ENCODE data around the gene PEF1.

DNA sequence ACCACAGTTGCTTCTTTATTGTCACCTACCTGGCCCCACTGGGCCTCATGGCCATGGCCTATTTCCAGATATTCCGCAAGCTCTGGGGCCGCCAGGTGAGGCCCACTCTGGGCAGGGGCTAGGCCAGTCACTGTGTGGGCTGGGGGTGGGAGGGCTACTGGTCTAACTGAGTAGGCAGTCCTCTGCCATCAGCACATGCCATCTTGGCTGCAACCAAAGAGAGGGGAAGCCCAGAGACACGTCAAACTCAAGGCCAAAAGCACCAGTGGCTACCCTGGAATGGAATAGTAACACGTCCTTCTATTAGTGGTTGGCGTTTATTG is 23.2 kb downstream of the PEF1 start:
- TF ChIP-seq, protein P1, sequence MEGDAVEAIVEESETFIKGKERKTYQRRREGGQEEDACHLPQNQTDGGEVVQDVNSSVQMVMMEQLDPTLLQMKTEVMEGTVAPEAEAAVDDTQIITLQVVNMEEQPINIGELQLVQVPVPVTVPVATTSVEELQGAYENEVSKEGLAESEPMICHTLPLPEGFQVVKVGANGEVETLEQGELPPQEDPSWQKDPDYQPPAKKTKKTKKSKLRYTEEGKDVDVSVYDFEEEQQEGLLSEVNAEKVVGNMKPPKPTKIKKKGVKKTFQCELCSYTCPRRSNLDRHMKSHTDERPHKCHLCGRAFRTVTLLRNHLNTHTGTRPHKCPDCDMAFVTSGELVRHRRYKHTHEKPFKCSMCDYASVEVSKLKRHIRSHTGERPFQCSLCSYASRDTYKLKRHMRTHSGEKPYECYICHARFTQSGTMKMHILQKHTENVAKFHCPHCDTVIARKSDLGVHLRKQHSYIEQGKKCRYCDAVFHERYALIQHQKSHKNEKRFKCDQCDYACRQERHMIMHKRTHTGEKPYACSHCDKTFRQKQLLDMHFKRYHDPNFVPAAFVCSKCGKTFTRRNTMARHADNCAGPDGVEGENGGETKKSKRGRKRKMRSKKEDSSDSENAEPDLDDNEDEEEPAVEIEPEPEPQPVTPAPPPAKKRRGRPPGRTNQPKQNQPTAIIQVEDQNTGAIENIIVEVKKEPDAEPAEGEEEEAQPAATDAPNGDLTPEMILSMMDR (IDR thresholded peaks at IDR 0.05; ENCODE audit: low read length) = no peak
- no peak for TF ChIP-seq EZH2 (optimal IDR thresholded peaks at IDR 0.05; ENCODE audit: low read depth, low read length)
- TF ChIP-seq EZH2phosphoT487 (IDR thresholded peaks at IDR 0.05; ENCODE audit: low read length) = no peak
